SK-N-SH treated with all-trans-retinoic acid at 6 μM for 48 hours (cell line): ENCODE results near the gene KHK.

ENCODE experiments used
- ARNTL ChIP-seq: fragments of 450-650 bp; formaldehyde crosslinking; IDR thresholded peaks from 2 replicates; pipeline ENCODE4 v1.5.0; 2020; ENCODE audit warnings: low read depth, mild to moderate bottlenecking, moderate library complexity, borderline replicate concordance
- ESRRG ChIP-seq: fragments of 250-450 bp; sonication (Bioruptor Pico); IDR thresholded peaks from 2 replicates; pipeline ENCODE4 v1.6.1; 2021; ENCODE audit warnings: mild to moderate bottlenecking
- ISL1 ChIP-seq: fragments of 250-450 bp; sonication (Bioruptor Pico); IDR thresholded peaks from 2 replicates; pipeline ENCODE4 v2.1.2; 2022; ENCODE audit warnings: mild to moderate bottlenecking, moderate library complexity
- OSR1 ChIP-seq: fragments of 250-450 bp; sonication (Bioruptor Pico); IDR thresholded peaks from 2 replicates; pipeline ENCODE4 v1.8.0; 2022; ENCODE audit warnings: moderate library complexity, mild to moderate bottlenecking, inconsistent platforms
- POU6F1 ChIP-seq: fragments of 250-450 bp; sonication (Bioruptor Pico); IDR thresholded peaks from 2 replicates; pipeline ENCODE4 v1.8.0; 2021; ENCODE audit warnings: low read depth, mild to moderate bottlenecking, moderate library complexity, borderline replicate concordance
- RARB ChIP-seq: fragments of 250-450 bp; sonication (Bioruptor Pico); IDR thresholded peaks from 2 replicates; pipeline ENCODE4 v1.8.0; 2021; ENCODE audit warnings: mild to moderate bottlenecking, moderate library complexity
- SNAI2 ChIP-seq: fragments of 250-450 bp; sonication (Bioruptor Pico); IDR thresholded peaks from 2 replicates; pipeline ENCODE4 v1.5.0; 2020; ENCODE audit warnings: mild to moderate bottlenecking, moderate library complexity
- TSHZ2 ChIP-seq: fragments of 250-450 bp; sonication (Bioruptor Pico); IDR thresholded peaks from 2 replicates; pipeline ENCODE4 v1.5.0; 2020; ENCODE audit warnings: mild to moderate bottlenecking, moderate library complexity
- ZFP30 ChIP-seq: fragments of 450-650 bp; formaldehyde crosslinking; IDR thresholded peaks from 2 replicates; pipeline ENCODE4 v1.5.0; 2022; ENCODE audit warnings: mild to moderate bottlenecking, moderate library complexity

DNA sequence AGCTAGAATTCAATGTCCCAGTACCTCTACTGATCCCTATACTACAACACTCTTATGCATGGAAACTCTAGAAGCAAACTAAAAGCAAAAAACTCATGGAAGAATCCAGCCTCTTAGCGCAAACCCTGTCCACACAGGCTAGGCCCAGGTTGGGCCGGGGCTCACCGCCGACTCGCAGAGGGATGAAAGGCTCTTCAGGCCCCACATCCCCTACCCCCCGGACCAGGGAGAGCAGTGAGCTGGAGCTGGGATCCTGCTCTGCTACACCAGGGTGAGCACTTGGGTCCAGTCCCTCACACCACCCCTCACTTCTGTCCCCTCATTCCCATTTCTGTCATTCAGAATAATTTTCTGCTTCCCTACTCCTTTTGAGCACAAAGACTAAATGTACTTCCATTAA is 17.1 kb upstream of the KHK start:
- TF ChIP-seq POU6F1 (CRISPR knock-in tag) (no peak), RARB (no peak), SNAI2 (no peak), OSR1 (CRISPR knock-in tag) (no peak), ISL1 (CRISPR knock-in tag) (no peak), TSHZ2 (CRISPR knock-in tag) (no peak), ARNTL (CRISPR knock-in tag) (no peak), ZFP30 (no peak), ESRRG (CRISPR knock-in tag) (no peak)
